ENCODE measurements around the gene CDKAL1. TPM values are rescaled to one million over a fixed set of nuclear protein-coding genes. Genes with fewer than 3 reads are reported as not detected.

The CDKAL1 gene
- total and polyA plus RNA-seq, 10 donors, result 4.8 to 26.9 (median 20.1) TPM

- no peaks in the 10 kb centered on the region for H3K4me1 ChIP-seq
- H3K4me3 ChIP-seq, result no peak overlapping the region
- intact Hi-C loops (cut with DNase I; ENCODE audit: low total_unique reads), result no loop called here
- no peak overlapping the region for H3K27ac ChIP-seq
- H3K9me3 ChIP-seq, result peaks cover 5 to 29% (median 22%) of the 10 kb centered on the region in 8 donors
- no peak for DNase-seq
- H3K36me3 ChIP-seq, result peaks cover 0 to 20% (median 0%) of the 10 kb centered on the region in 6 donors
- TF ChIP-seq POLR2AphosphoS5 (IDR thresholded peaks at IDR 0.05), result no peak
- no peak for TF ChIP-seq POLR2A (IDR thresholded peaks at IDR 0.05)
- TF ChIP-seq CTCF (IDR thresholded peaks at IDR 0.05 in 8 of 11, conservative IDR thresholded peaks at IDR 0.05 in 3 of 11), result no peak
- H3K27me3 ChIP-seq (replicated peaks in 1 of 7), result no peaks in the 10 kb centered on the region
- 76 to 98% (median 93%) methylated on average over 1 of the region's 1 CpG for WGBS, 5 donors
Measured at GRCh38 chr6:20985821-20986220, 451.6 kb downstream of the CDKAL1 start.

- Histone ChIP-seq H3K4me1 (no peaks in the 10 kb centered on the region), H3K4me3 (no peak overlapping the region), H3K27me3 (replicated peaks in 1 of 7) (no peaks in the 10 kb centered on the region), H3K9me3 (peaks cover 0 to 13% (median 2%) of the 10 kb centered on the region in 8 donors), H3K36me3 (peaks cover 0 to 19% (median 0%) of the 10 kb centered on the region in 6 donors), H3K27ac (no peak overlapping the region)
- intact Hi-C loops (cut with DNase I; ENCODE audit: low total_unique reads), result no loop called here
- WGBS, 5 donors, result 91 to 95% (median 94%) methylated on average over 2 of the region's 2 CpGs
- TF ChIP-seq CTCF (IDR thresholded peaks at IDR 0.05 in 8 of 11, conservative IDR thresholded peaks at IDR 0.05 in 3 of 11) (no peak), POLR2A (IDR thresholded peaks at IDR 0.05) (no peak), POLR2AphosphoS5 (IDR thresholded peaks at IDR 0.05) (no peak)
- DNase-seq, result no peak
Measured at GRCh38 chr6:20991910-20992309, 457.7 kb downstream of the CDKAL1 start.

- Histone ChIP-seq H3K4me3 (no peak overlapping the region), H3K36me3 (peaks cover 0 to 25% (median 0%) of the 10 kb centered on the region in 6 donors), H3K4me1 (no peaks in the 10 kb centered on the region), H3K27me3 (replicated peaks in 1 of 7) (no peaks in the 10 kb centered on the region), H3K9me3 (peaks cover 0 to 13% (median 2%) of the 10 kb centered on the region in 8 donors), H3K27ac (no peak overlapping the region)
- TF ChIP-seq POLR2A (IDR thresholded peaks at IDR 0.05), result no peak
- TF ChIP-seq POLR2AphosphoS5 (IDR thresholded peaks at IDR 0.05), result no peak
- no peak for TF ChIP-seq CTCF (IDR thresholded peaks at IDR 0.05 in 8 of 11, conservative IDR thresholded peaks at IDR 0.05 in 3 of 11)
- no peak for DNase-seq
- WGBS, 5 donors, result 91 to 95% (median 93%) methylated on average over 4 of the region's 4 CpGs
- intact Hi-C loops (cut with DNase I; ENCODE audit: low total_unique reads), result no loop called here
Measured at GRCh38 chr6:20996099-20996498, 461.8 kb downstream of the CDKAL1 start.

- Histone ChIP-seq H3K27ac (no peak overlapping the region), H3K4me1 (no peaks in the 10 kb centered on the region), H3K4me3 (no peak overlapping the region), H3K9me3 (peaks cover 0 to 13% (median 2%) of the 10 kb centered on the region in 8 donors), H3K36me3 (peaks cover 0 to 33% (median 0%) of the 10 kb centered on the region in 6 donors), H3K27me3 (replicated peaks in 1 of 7) (no peaks in the 10 kb centered on the region)
- TF ChIP-seq CTCF (IDR thresholded peaks at IDR 0.05 in 8 of 11, conservative IDR thresholded peaks at IDR 0.05 in 3 of 11), result no peak
- no peak for TF ChIP-seq POLR2A (IDR thresholded peaks at IDR 0.05)
- no peak for TF ChIP-seq POLR2AphosphoS5 (IDR thresholded peaks at IDR 0.05)
- intact Hi-C loops (cut with DNase I; ENCODE audit: low total_unique reads), result no loop called here
- no peak for DNase-seq
- WGBS, 5 donors, result 59 to 82% (median 66%) methylated on average over 3 of the region's 3 CpGs
Measured at GRCh38 chr6:20997143-20997769, 463.0 kb downstream of the CDKAL1 start.

Data from spleen (tissue), 11 donors.